Activated B cell treated with CpG ODN at 0.5 μM for 24 hours (primary cell): ENCODE measurements around the gene USP47. TPM values are rescaled to one million over a fixed set of nuclear protein-coding genes. Genes with fewer than 3 reads are reported as not detected.

Experiments
- ATAC-seq: fragments of 200-7000 bp; cut with Tn5 transposase; one replicate; pipeline ENCODE4 v1.10.0; 2021; ENCODE audit warnings: low read depth, mild to moderate bottlenecking, moderate library complexity
- CTCF ChIA-PET: fragments of 350-600 bp; sonication (Branson Sonifier 250); formaldehyde crosslinking; loops from one replicate; lab custom pipeline; 2021; ENCODE audit warnings: antibody characterized with exemption; lab: Charles Lee
- POLR2A ChIA-PET: fragments of 350-600 bp; sonication (Branson Sonifier 250); formaldehyde crosslinking; loops from one replicate; lab custom pipeline; 2021; ENCODE audit warnings: antibody characterized with exemption; lab: Charles Lee
- DNase-seq: peaks from one replicate; pipeline ENCODE4 v3.0.0; 2022
- H3K27ac Mint-ChIP-seq: one replicate; pipeline ENCODE4 v1.8.0; 2020; ENCODE audit warnings: mixed read lengths
- H3K27me3 Mint-ChIP-seq: one replicate; pipeline ENCODE4 v1.8.0; 2021; ENCODE audit warnings: mixed read lengths
- H3K36me3 Mint-ChIP-seq: one replicate; pipeline ENCODE4 v1.8.0; 2021; ENCODE audit warnings: low read depth, mixed read lengths
- H3K4me1 Mint-ChIP-seq: one replicate; pipeline ENCODE4 v1.8.0; 2021; ENCODE audit warnings: mixed read lengths
- H3K4me3 Mint-ChIP-seq: one replicate; pipeline ENCODE4 v1.8.0; 2020; ENCODE audit warnings: mild to moderate bottlenecking, mixed read lengths
- H3K9me3 Mint-ChIP-seq: one replicate; pipeline ENCODE4 v1.8.0; 2020; ENCODE audit warnings: mixed read lengths
- CTCF ChIP-seq: fragments of 200-600 bp; IDR thresholded peaks from one replicate; pipeline ENCODE4 v1.8.0; 2022; ENCODE audit warnings: antibody characterized with exemption, mild to moderate bottlenecking
- intact Hi-C: fragments of 100-400 bp; cut with micrococcal nuclease; formaldehyde crosslinking; loops from one replicate; pipeline ENCODE4 v1.15.1; 2024
- total RNA-seq: library from RNA; stranded (reverse); gene quantifications from 2 replicates; pipeline ENCODE4 v1.2.3, GENCODE V29; 2022

The USP47 gene
- total RNA-seq, 1 donor from 2014 or later = 48.5 TPM

GRCh38 chr11:11806074-11806473 lies 35.7 kb upstream of the USP47 start:
- H3K9me3 Mint-ChIP-seq = no peaks in the 10 kb centered on the region
- POLR2A ChIA-PET = no interaction called here
- DNase-seq = no peak
- H3K27me3 Mint-ChIP-seq = peaks cover 17% of the 10 kb centered on the region
- CTCF ChIA-PET = interaction anchor here (2.0 kb wide), 1 partner anchor 238 kb away, joined by 8 read pairs; no protein-coding TSS in a partner anchor
- intact Hi-C loops = no loop called here
- no peak for TF ChIP-seq CTCF
- no peaks in the 10 kb centered on the region for H3K4me1 Mint-ChIP-seq
- no peak overlapping the region for H3K4me3 Mint-ChIP-seq
- H3K27ac Mint-ChIP-seq = no peak overlapping the region
- no peaks in the 10 kb centered on the region for H3K36me3 Mint-ChIP-seq
- no peak for ATAC-seq

DNA sequence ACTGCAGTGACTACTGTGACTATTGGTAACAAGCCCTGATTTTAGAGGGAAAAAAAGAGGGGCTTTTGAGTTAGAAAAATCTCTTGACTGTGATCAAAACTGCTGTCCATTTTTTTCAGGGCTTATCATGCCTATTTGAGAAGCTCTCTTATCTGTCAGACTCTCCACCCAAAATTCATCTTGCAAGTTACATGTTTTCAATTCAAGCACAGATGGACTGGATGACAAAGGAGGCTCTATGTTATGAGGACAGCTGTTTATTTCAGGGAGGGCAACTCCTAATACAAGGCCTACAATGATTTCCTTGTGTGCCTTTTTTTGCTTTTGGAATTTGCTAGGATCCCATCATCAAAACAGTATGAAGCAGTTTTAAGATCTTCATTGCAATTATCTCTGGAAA lies 35.2 kb upstream of the USP47 start:
- intact Hi-C loops = no loop called here
- no peaks in the 10 kb centered on the region for H3K4me1 Mint-ChIP-seq
- POLR2A ChIA-PET = interaction anchor here (0.5 kb wide), 1 partner anchor 34 kb away, joined by 3 read pairs; no protein-coding TSS in a partner anchor
- no peaks in the 10 kb centered on the region for H3K9me3 Mint-ChIP-seq
- CTCF ChIA-PET = interaction anchor here (2.0 kb wide), 1 partner anchor 238 kb away, joined by 8 read pairs; no protein-coding TSS in a partner anchor
- H3K36me3 Mint-ChIP-seq = no peaks in the 10 kb centered on the region
- TF ChIP-seq CTCF = no peak
- H3K27ac Mint-ChIP-seq = no peak overlapping the region
- H3K27me3 Mint-ChIP-seq = peaks cover 17% of the 10 kb centered on the region
- DNase-seq (no peak), ATAC-seq (no peak)
- no peak overlapping the region for H3K4me3 Mint-ChIP-seq

GRCh38 chr11:11807811-11808782 lies 33.7 kb upstream of the USP47 start:
- POLR2A ChIA-PET = no interaction called here
- ATAC-seq (no peak), DNase-seq (no peak)
- Mint-ChIP-seq H3K4me1 (no peaks in the 10 kb centered on the region), H3K27ac (no peak overlapping the region), H3K4me3 (no peak overlapping the region), H3K27me3 (peaks cover 14% of the 10 kb centered on the region), H3K9me3 (no peaks in the 10 kb centered on the region), H3K36me3 (no peaks in the 10 kb centered on the region)
- CTCF ChIA-PET = interaction anchor here (2.1 kb wide), 1 partner anchor 9 kb away, joined by 11 read pairs; no protein-coding TSS in a partner anchor
- no peak for TF ChIP-seq CTCF
- intact Hi-C loops = no loop called here

DNA sequence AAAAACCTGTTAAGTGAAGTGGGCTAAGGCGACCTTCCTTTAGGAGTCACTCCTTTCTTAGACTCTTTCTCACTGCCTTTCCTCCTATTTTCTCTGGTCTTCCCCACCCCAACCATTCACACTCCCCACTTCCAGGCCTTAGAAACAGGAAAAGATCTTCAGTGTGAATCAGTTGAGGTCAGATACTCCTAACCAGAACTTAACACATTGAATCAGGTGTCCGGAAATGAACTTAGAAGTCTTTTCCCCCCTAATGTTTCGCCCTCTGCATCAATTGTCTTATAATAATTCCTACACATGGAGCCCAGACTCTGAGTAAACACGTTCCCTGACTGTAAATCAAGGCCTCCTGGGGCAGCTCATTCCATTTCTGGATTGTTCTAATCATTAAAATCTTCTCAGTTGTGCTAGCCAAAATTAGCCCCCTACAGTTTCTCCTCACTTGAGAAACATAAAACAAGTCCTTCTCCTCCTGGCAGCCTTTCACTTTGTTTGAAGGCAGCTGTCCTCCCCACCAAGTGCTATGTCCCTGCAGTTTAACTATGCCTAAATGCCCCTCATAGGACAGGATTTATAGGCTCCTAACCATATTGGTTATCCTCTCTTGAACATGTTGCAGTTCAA lies 32.7 kb upstream of the USP47 start:
- no peak overlapping the region for H3K4me3 Mint-ChIP-seq
- DNase-seq (no peak), ATAC-seq (no peak)
- H3K27ac Mint-ChIP-seq = no peak overlapping the region
- intact Hi-C loops = no loop called here
- H3K36me3 Mint-ChIP-seq = no peaks in the 10 kb centered on the region
- peaks cover 11% of the 10 kb centered on the region for H3K27me3 Mint-ChIP-seq
- H3K9me3 Mint-ChIP-seq = no peaks in the 10 kb centered on the region
- TF ChIP-seq CTCF = no peak
- CTCF ChIA-PET = interaction anchor here (2.1 kb wide), 1 partner anchor 10 kb away, joined by 11 read pairs; no protein-coding TSS in a partner anchor
- POLR2A ChIA-PET = no interaction called here
- no peaks in the 10 kb centered on the region for H3K4me1 Mint-ChIP-seq
